Esophagus squamous epithelium (tissue), 5 donors: ENCODE results near the gene MSL3B.
"Not testable (repeated sequence)": the region's sequence is repeated elsewhere in the genome, so short reads cannot be mapped to it uniquely, and the experiment has no call there.

ENCODE experiments used
- DNase-seq: peaks from one replicate; lab custom pipeline; 2025; lab: John Stamatoyannopoulos, UW
- H3K27ac ChIP-seq, 4 donors: fragments of 200-600 bp; sonication (generic); one replicate each; pipeline ENCODE4 v1.5.1; 2016 to 2019; ENCODE audit warnings: mild to moderate bottlenecking in 1 of 4
- H3K27me3 ChIP-seq, 4 donors: fragments of 200-600 bp; sonication (generic); 1 replicate in 3 of 4; 2 replicates in 1 of 4; pipeline versions ENCODE4 v1.5.1 to v1.6.0; 2017 to 2021; ENCODE audit warnings: antibody characterized with exemption in 1 of 4
- H3K36me3 ChIP-seq, 3 donors: fragments of 200-600 bp; sonication (generic); one replicate each; pipeline ENCODE4 v1.5.1; 2016 to 2019
- H3K4me1 ChIP-seq, 3 donors: fragments of 200-600 bp; sonication (generic); one replicate each; pipeline ENCODE4 v1.5.1; 2017 to 2019
- H3K4me3 ChIP-seq, 4 donors: fragments of 200-600 bp; sonication (generic); 1 replicate in 3 of 4; 2 replicates in 1 of 4; pipeline ENCODE4 v1.5.1; 2016 to 2019; ENCODE audit warnings: mild to moderate bottlenecking in 2 of 4, moderate library complexity in 1 of 4
- H3K9me3 ChIP-seq, 3 donors: fragments of 200-600 bp; sonication (generic); one replicate each; pipeline ENCODE4 v1.5.1; 2016 to 2019
- POLR2A ChIP-seq, 4 donors: fragments of 450-650 bp; IDR thresholded peaks; one replicate each; pipeline ENCODE4 v1.6.1; 2017; ENCODE audit warnings: antibody characterized with exemption in 4 of 4, mild to moderate bottlenecking in 4 of 4, moderate library complexity in 3 of 4
- WGBS, 2 donors: methylation state at CpG; one replicate each; pipeline ENCODE4 v1.1.5; 2018; 5-methylcytosine and 5-hydroxymethylcytosine counted together
- intact Hi-C: fragments of 100-400 bp; cut with DNase I; formaldehyde crosslinking; loops from one replicate; pipeline ENCODE4 v1.15.0; 2022
- TF ChIP-seq, protein P1 (sequence below), 6 experiments: fragments of 450-650 bp in 4 of 6; fragments of 200-600 bp in 2 of 6; sonication (generic) in 2 of 6; IDR thresholded peaks; one replicate each; pipeline ENCODE4 v1.5.1; 2016 to 2019; ENCODE audit warnings: antibody characterized with exemption in 6 of 6, mild to moderate bottlenecking in 4 of 6, moderate library complexity in 4 of 6
- donor health status: DM: yes; HTN: yes; CAD: no.

MSL3B gene

DNA sequence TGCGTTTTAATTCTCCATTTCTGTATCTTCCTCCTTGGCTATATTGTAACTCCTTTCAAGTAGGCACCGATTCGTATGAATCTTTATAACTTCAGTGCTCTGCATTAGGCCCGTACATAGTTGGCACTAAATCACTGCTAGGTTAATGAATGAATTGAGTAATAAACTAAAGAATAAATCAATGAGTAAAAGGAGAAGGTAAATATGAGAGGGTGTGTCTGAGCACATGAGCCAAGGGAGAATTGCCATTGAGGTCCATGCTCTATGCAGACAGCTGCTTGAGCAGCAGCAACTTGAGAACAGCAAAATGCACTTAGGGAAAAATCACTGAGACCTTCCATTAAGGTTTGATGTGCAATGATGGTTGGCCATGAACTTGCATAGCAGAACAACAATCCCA is 37.8 kb upstream of the MSL3B start:
- no peak overlapping the region for H3K27ac ChIP-seq
- no peaks in the 10 kb centered on the region for H3K9me3 ChIP-seq
- intact Hi-C loops: no loop called here
- no peaks in the 10 kb centered on the region for H3K36me3 ChIP-seq
- no peak for TF ChIP-seq POLR2A (IDR thresholded peaks at IDR 0.05)
- TF ChIP-seq, protein P1, sequence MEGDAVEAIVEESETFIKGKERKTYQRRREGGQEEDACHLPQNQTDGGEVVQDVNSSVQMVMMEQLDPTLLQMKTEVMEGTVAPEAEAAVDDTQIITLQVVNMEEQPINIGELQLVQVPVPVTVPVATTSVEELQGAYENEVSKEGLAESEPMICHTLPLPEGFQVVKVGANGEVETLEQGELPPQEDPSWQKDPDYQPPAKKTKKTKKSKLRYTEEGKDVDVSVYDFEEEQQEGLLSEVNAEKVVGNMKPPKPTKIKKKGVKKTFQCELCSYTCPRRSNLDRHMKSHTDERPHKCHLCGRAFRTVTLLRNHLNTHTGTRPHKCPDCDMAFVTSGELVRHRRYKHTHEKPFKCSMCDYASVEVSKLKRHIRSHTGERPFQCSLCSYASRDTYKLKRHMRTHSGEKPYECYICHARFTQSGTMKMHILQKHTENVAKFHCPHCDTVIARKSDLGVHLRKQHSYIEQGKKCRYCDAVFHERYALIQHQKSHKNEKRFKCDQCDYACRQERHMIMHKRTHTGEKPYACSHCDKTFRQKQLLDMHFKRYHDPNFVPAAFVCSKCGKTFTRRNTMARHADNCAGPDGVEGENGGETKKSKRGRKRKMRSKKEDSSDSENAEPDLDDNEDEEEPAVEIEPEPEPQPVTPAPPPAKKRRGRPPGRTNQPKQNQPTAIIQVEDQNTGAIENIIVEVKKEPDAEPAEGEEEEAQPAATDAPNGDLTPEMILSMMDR (IDR thresholded peaks at IDR 0.05): no peak
- no peak overlapping the region for H3K4me3 ChIP-seq
- WGBS, 2 donors: 72 to 77% methylated on average over 4 of the region's 4 CpGs
- no peaks in the 10 kb centered on the region for H3K4me1 ChIP-seq
- no peak for DNase-seq
- peaks cover 0 to 59% (median 0%) of the 10 kb centered on the region in 4 donors for H3K27me3 ChIP-seq

DNA sequence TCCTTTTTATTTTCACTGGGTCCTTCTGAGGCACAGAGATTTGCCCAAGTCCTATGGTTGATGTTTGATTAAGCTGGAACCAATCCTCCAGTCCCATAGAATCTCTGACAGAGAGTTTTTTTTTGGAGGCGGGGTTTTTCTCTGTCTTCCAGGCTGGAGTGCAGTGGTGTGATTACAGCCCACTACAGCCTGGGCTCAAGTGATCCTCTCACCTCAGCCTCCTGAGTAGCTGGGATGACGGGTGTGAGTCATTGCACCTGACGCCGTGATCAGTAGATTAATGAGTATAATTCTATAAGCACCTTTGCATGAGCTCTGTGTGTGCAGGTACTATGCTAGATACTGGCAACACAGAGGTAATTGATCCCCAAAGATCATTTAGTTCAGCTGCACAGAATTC is 33.7 kb upstream of the MSL3B start:
- WGBS, 2 donors: 72 to 90% methylated on average over 3 to 4 of the region's 4 CpGs
- Histone ChIP-seq H3K36me3 (no peaks in the 10 kb centered on the region), H3K27me3 (peaks cover 0 to 65% (median 0%) of the 10 kb centered on the region in 4 donors), H3K9me3 (no peaks in the 10 kb centered on the region), H3K4me1 (no peaks in the 10 kb centered on the region), H3K27ac (no peak overlapping the region), H3K4me3 (no peak overlapping the region)
- TF ChIP-seq, protein P1 (IDR thresholded peaks at IDR 0.05): no peak
- intact Hi-C loops: no loop called here
- no peak for DNase-seq

DNA sequence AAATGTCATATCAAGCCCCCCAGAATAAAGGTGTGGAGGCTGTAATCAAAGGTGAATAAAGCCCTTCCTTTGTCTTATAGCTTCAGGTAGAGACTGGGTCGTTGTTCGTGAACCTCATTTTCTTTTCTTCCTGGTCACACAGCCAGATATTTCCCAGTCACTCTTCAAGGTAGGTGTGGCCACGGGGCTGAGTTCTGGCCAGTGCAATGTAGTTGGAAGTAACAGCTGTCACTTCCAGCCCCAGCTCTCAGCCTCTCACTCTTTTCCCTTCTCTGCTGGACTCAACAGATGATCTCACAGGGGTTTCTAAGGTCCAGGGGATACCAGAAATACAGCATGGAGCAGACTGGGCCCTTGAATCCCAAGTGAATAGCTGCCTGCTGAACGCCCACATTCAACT is 33.2 kb upstream of the MSL3B start:
- Histone ChIP-seq H3K27ac (no peak overlapping the region), H3K9me3 (no peaks in the 10 kb centered on the region), H3K27me3 (peaks cover 0 to 64% (median 0%) of the 10 kb centered on the region in 4 donors), H3K4me1 (no peaks in the 10 kb centered on the region), H3K4me3 (no peak overlapping the region), H3K36me3 (no peaks in the 10 kb centered on the region)
- intact Hi-C loops: no loop called here
- DNase-seq: no peak
- TF ChIP-seq, protein P1 (IDR thresholded peaks at IDR 0.05): no peak
- TF ChIP-seq POLR2A (IDR thresholded peaks at IDR 0.05): no peak
- 13 to 48% methylated on average over 3 to 4 of the region's 4 CpGs for WGBS, 2 donors

DNA sequence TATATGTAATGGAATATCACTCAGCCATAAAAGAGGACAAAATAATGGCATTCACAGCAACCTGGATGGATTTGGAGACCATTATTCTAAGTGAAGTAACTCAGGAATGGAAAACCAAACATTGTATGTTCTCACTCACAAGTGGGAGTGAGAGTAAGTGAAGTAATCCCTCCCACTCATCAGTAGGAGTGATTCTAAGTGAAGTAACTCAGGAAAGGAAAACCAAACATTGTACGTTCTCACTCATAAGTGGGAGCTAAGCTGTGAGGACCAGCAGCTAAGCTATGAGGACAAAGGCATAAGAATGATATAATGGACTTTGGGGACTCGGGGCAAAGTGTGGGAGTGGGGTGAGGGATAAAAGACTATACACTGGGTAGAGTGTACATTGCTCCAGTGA is 28.1 kb upstream of the MSL3B start:
- DNase-seq, H3K27ac ChIP-seq, H3K36me3 ChIP-seq, H3K4me3 ChIP-seq, H3K9me3 ChIP-seq, intact Hi-C loops, H3K4me1 ChIP-seq: not testable (repeated sequence)
- H3K27me3 ChIP-seq: peaks cover 0 to 33% (median 0%) of the 10 kb centered on the region in 4 donors
- WGBS, 2 donors: 75 to 82% methylated on average over 2 of the region's 2 CpGs

DNA sequence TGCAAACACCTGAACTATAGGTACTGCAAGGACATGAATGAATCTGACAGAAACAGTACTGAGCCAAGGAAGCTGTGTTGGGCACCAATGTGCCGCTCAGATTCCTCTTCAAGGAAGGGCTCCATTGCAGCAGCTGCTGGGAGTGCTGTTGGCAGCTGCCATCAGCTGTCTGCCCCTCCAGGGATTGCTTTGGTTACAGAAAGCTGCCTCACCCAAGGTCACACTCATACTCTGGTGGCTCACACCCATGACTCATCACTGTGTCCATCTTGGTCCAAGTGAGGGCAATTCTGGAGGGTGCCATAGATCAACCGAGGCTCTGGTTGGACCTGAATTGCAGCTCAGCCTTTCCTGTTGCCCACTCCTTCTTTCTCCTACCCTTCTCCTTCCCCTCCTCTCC is 24.6 kb upstream of the MSL3B start:
- TF ChIP-seq, protein P1 (IDR thresholded peaks at IDR 0.05): no peak
- no peak for TF ChIP-seq POLR2A (IDR thresholded peaks at IDR 0.05)
- peaks cover 0 to 40% (median 0%) of the 10 kb centered on the region in 4 donors for H3K27me3 ChIP-seq
- intact Hi-C loops: no loop called here

DNA sequence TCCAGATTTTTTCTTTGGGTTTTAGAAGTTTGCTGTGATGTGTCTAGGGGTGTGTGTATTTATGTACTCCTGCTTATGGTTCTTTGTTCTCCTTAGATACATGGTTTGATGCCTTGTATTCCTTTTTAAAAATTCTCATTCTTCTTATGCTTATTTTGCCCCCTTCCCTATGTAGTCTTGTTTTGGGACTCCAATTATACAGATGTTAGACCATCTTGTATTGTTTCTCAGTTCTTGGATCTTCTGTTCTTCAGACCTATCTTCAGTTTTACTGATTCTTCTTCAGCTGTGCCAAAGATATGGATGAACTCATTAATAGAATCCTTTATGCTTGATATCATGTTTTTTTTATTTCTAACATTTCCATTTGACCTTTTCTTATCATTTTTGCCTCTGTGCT is 14.2 kb upstream of the MSL3B start:
- intact Hi-C loops: no loop called here
- DNase-seq: no peak
- TF ChIP-seq POLR2A (IDR thresholded peaks at IDR 0.05): no peak
- TF ChIP-seq, protein P1 (IDR thresholded peaks at IDR 0.05): no peak
- H3K4me1 ChIP-seq: no peaks in the 10 kb centered on the region
- peaks cover 0 to 13% (median 0%) of the 10 kb centered on the region in 4 donors for H3K27me3 ChIP-seq
- H3K27ac ChIP-seq: no peak overlapping the region
- H3K36me3 ChIP-seq: no peaks in the 10 kb centered on the region
- peaks cover 0 to 12% (median 11%) of the 10 kb centered on the region in 3 donors for H3K9me3 ChIP-seq
- H3K4me3 ChIP-seq: no peak overlapping the region

More for the DNA sequence above, 24.6 kb upstream of the MSL3B start:
- Histone ChIP-seq H3K36me3 (no peaks in the 10 kb centered on the region), H3K4me3 (no peak overlapping the region), H3K27ac (no peak overlapping the region), H3K4me1 (no peaks in the 10 kb centered on the region), H3K9me3 (no peaks in the 10 kb centered on the region)
- DNase-seq: no peak
- WGBS, 2 donors: 79 to 82% methylated on average over 2 of the region's 2 CpGs

DNA sequence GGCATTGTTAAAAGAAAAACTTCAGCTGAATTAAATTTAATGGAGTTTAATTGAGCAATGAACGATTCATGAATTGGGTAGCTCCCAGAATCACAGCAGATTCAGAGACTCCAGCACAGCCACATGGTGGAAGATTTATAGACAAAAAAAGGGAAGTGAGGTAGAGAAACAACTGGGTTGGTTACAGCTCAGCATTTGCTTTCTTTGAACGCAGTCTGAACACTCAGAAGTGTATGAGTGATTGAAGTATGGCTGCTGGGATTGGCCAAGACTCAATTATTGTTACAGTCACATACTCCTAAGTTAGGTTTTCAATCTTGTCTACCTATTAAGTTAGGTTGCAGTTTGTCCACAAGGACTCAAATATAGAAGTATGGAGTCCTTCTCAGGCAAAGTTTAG is 3.9 kb upstream of the MSL3B start:
- peaks cover 0 to 61% (median 0%) of the 10 kb centered on the region in 4 donors for H3K27me3 ChIP-seq
- H3K4me3 ChIP-seq, H3K9me3 ChIP-seq, DNase-seq, H3K27ac ChIP-seq, intact Hi-C loops, H3K36me3 ChIP-seq, H3K4me1 ChIP-seq: not testable (repeated sequence)
- WGBS, 2 donors: 26 to 29% methylated on average over 2 of the region's 2 CpGs
